RCC 7860 (cell line): ENCODE data around the gene RNF150.

Experiments
- DNase-seq: peaks from one replicate; pipeline ENCODE4 v3.0.0-alpha.2; 2015; ENCODE audit warnings: low spot score
- FAIRE-seq: peaks from 2 replicates; lab custom pipeline; 2012; peaks lifted over from hg19 to GRCh38; lab: Jason Lieb, UNC

Gene RNF150

GRCh38 chr4:140870427-140870826 lies 262.8 kb downstream of the RNF150 start:
- DNase-seq (no peak), FAIRE-seq (no peak)

- DNase-seq: no peak
These were observed 263.8 kb downstream of the RNF150 start for GRCh38 chr4:140869446-140869845.

GRCh38 chr4:140867356-140867755 lies 265.9 kb downstream of the RNF150 start:
- DNase-seq (no peak), FAIRE-seq (no peak)

More at GRCh38 chr4:140869446-140869845, 263.8 kb downstream of the RNF150 start:
- no peak for FAIRE-seq

- DNase-seq (no peak), FAIRE-seq (no peak)
These were observed 266.7 kb downstream of the RNF150 start for GRCh38 chr4:140866492-140867005.

DNA sequence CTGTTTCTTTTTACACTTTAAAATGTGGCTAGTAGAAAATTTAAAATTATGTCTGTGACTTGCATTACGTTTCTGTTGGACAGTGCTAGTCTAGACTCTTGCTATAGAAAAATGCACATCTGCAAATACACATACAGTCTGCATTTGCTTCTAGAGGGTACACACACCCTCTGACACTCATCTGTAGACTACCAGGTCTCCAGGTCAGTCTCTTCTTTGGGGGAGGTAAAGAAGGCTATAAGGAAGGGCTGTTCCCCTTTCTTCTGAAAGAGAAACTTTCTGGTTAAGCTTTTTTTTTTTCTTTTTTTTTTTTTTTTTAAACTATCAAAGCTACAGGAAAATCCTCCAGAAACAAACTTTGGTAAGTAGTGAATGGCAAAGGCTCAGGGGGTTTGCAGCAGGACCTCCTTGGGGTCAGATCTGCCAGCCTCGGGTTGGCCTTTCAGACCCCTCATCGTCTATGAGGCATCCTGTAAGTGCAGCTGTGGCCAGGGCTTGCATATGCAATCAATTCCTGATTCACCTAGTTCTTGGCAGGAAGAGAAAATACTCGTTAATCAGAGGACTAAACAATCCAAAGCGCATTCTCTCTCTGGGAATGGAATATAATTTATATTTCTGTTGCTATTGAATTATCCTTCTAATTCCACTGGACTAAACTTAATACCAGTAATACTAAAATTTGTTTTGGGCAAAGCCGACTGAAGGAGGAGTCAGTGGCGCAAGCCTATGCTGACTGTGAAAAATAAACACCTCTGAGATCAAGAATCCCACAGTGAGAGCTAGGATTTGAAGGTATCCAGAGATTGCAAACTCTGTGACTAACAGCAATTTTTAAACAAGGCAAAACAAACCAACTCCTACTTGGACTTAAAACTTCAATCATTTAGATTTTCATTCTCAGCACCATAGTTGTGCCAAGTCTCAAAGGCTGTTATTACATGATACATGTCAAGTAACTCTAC lies 267.7 kb downstream of the RNF150 start:
- no peak for FAIRE-seq
- no peak for DNase-seq

GRCh38 chr4:140863197-140863596 lies 270.1 kb downstream of the RNF150 start:
- DNase-seq: no peak
- FAIRE-seq: no peak

DNA sequence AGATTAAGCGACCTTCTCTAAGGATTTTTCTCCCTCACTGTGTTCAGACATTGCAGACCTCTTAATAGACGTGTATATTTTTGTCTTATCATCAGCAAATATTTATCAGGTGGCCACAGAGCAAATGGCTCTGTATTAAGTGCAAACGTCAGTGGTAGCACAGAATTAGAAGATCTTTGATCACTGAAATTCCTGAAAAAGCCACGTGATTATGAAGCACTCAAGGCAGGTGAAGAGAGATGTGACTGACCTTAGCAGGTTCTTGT lies 271.2 kb downstream of the RNF150 start:
- DNase-seq (no peak), FAIRE-seq (no peak)

GRCh38 chr4:140861359-140862176 lies 271.7 kb downstream of the RNF150 start:
- FAIRE-seq (peak; percentile 2), DNase-seq (peak; percentile 35)

GRCh38 chr4:140858897-140859296 lies 274.4 kb downstream of the RNF150 start:
- DNase-seq (no peak), FAIRE-seq (no peak)

DNA sequence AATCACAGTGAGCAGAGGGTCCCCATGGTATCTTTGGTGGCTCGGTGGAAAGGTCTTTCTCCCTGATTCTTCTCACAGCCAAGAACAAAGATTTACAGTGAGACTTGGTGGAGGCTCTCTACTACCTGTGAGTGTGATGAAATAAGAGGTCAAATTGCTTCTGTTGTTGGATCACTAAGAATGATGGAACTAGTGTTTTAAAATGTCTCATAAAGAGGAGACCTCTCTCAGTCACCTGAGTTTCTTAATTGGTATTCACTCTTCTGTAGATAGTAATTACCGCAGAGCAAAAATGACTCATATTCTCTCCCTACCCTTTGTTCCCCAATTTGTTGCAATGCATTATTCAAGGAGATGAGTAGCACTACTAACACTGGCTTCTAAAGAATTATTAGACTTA lies 276.2 kb downstream of the RNF150 start:
- DNase-seq (no peak), FAIRE-seq (no peak)

DNA sequence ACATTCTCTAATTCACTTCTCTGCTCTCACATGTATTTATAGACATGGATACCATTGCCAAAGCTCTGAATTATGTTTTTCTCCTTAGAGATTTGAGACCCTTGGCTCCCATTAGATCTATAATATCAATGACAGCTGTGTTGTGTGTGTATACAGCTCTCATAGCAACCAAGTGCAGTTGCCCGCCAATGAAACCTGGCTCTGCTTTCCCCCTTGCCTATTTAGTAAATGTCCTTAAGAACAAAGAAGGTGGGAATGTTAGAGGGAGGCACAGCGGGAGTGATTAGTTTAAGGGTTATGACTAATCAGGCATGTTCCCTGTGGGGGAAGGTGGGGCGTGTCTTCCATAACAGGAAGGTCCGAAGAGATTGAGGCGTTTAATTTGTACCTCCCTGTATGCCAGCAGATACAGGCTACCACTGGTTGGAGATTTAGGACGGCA lies 276.6 kb downstream of the RNF150 start:
- FAIRE-seq: no peak
- DNase-seq: no peak

GRCh38 chr4:140854168-140854567 lies 279.1 kb downstream of the RNF150 start:
- DNase-seq: no peak
- no peak for FAIRE-seq

- DNase-seq: no peak
- no peak for FAIRE-seq
These were observed 281.5 kb downstream of the RNF150 start for GRCh38 chr4:140851804-140852203.

GRCh38 chr4:140851032-140851636 lies 282.1 kb downstream of the RNF150 start:
- DNase-seq (peak; percentile 19), FAIRE-seq (no peak)

GRCh38 chr4:140849526-140849925 lies 283.7 kb downstream of the RNF150 start:
- FAIRE-seq: no peak
- DNase-seq: no peak

- FAIRE-seq: no peak
These were observed 286.5 kb downstream of the RNF150 start for GRCh38 chr4:140846736-140847135.

DNA sequence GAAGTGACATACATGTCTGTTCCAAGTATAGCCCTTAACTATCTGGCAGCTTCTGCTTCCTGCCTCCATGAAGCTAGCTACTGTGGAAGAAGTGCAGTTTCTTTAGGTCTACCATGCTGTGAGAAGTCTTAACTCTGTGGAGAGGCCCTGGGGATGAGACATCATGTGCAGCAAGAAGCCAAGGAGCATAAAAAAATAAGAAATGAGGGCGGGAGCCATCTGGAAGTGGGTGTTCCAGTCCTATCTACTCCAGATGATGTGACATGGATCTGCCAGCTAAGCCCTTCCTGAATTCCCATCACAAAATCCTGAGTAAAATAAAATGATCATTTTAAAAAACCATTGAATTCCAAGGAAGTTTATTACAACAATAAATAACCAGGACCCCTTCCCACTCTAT lies 289.2 kb downstream of the RNF150 start:
- FAIRE-seq: no peak
- DNase-seq: no peak

More at GRCh38 chr4:140846736-140847135, 286.5 kb downstream of the RNF150 start:
- no peak for DNase-seq

DNA sequence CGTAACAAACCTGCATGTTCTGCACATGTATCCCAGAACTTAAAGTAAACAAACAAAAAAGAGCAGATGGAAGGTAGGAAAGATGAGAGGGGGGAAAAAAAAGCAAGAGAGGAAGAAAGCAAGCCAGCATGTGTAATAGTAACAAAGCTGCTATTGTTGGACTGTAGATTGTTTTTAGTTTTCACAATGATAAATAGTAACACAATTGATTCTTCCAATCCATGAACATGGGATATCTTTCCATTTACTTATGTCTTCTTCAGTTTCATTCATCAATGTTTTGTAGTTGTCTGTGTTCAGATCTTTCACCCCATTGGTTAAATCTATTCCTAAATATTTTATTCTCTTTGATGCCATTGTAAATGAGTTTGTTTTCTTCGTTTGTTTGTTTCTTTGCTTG lies 292.1 kb downstream of the RNF150 start:
- FAIRE-seq: no peak
- no peak for DNase-seq

DNA sequence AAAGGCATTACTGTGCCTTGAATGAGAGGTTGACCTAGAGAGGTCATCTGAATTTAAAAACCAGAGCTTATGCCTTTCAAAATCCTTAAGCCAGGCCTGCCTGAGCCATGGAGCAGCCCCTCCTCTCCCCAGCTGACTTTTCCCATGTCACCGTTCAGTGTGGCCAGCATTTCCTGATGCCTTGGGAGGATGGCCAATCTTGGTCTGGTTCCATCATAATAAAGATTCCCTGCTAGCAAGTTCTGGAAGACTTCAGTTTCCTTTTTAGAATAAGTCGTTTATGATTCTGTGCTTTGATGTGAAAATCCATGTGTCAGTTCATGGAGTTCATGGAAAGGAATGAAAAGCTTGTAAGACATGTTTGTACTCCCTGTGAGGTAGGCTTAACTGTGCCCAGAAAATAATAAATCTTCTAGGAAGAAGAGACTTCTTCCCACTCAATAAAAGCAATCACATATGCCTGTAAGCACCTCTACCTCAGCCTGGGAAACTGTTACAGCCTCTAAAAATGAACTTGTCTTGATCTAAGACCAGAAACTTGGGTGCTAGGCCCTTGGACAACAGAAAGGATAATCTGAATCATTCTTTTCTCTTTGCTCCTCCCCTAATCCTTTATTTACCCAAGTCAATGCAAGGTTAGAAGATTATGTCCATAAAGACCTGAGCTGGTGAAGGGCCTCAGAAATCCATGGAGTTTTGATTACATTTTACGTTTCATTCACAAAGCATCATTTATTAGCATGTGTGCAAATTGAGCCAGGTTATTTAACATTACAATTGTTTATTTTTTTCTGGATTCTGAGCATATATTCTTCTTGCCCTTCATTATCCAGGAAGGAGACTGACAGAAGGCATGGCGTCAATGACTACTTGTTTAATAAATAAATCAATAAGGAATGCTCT lies 293.1 kb downstream of the RNF150 start:
- DNase-seq (no peak), FAIRE-seq (no peak)

GRCh38 chr4:140839406-140839805 lies 293.9 kb downstream of the RNF150 start:
- DNase-seq (no peak), FAIRE-seq (no peak)
